Right atrium auricular region (tissue), 2 donors: ENCODE data around the gene TSPAN10. TPM values are rescaled to one million over a fixed set of nuclear protein-coding genes. Genes with fewer than 3 reads are reported as not detected.

Source experiments
- DNase-seq: peaks from one replicate; pipeline ENCODE4 v3.0.0-alpha.2; 2019; ENCODE audit warnings: low spot score
- H3K27ac ChIP-seq, 2 donors: fragments of 200-600 bp; sonication (generic); 1 replicate in 1 of 2; 2 replicates in 1 of 2; pipeline ENCODE4 v1.5.1; 2016 to 2019
- H3K27me3 ChIP-seq, 2 donors: fragments of 200-600 bp; sonication (generic); one replicate each; pipeline versions ENCODE4 v1.5.1 to v1.6.0; 2017 to 2019
- H3K36me3 ChIP-seq: fragments of 200-600 bp; sonication (generic); one replicate; pipeline ENCODE4 v1.5.1; 2016
- H3K4me1 ChIP-seq, 2 donors: fragments of 200-600 bp; sonication (generic); one replicate each; pipeline versions ENCODE4 v1.5.1 to v1.6.0; 2017 to 2019
- H3K4me3 ChIP-seq, 2 donors: fragments of 200-600 bp; sonication (generic); 1 replicate in 1 of 2; 2 replicates in 1 of 2; pipeline ENCODE4 v1.5.1; 2017 to 2019; ENCODE audit warnings: mild to moderate bottlenecking in 1 of 2, moderate library complexity in 1 of 2
- H3K9me3 ChIP-seq, 2 donors: fragments of 200-600 bp; sonication (generic); one replicate each; pipeline ENCODE4 v1.5.1; 2019
- total RNA-seq, 2 donors: library from RNA; depleted of rRNA; stranded (reverse); fragments of >200 nt; gene quantifications; one replicate each; pipeline ENCODE4 v1.1.0, GENCODE V29; 2016
- TF ChIP-seq, protein P1 (sequence below), 2 donors: fragments of 200-600 bp; sonication (generic); IDR thresholded peaks; one replicate each; pipeline ENCODE4 v1.5.1; 2019; ENCODE audit warnings: antibody characterized with exemption in 2 of 2

TSPAN10 gene
- total RNA-seq, 2 donors from 2014 or later, result not detected

DNA sequence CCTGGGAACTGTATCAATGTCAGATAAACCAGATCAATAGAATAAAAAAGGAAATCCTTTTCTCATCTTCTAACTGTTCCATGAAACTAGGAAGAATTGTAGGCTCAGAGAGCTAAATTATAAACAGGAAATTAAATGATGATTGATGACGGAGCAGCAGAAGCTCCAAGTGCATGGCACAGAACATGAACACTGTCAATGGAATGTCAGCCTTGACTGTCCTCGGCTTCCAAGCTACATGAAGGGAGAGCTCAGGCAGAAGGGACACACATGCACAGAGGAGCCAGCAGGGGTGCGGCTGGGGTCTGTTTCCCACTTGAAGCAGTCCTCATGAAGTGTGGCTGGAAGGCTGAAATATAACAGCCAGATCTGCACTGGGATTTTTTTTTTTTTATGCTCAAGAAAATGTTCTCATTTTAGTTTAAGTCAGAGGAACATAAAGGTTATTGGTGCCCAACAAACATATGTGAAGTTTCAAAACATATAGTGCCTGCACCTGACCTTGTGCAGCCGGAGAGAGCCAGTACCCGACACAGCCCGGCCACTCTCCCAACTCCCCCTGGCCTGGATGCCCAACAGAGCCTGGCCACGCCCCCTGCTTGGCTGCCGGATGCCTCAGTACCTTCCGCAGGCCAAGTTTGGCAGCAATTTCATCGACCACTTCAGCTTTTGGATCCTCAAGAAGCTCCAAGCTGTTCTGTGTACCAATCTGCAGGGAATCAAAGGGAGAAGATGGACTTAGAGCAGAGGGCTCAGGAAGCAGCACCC, 37.1 kb upstream of the TSPAN10 start:
- no peaks in the 10 kb centered on the region for H3K27me3 ChIP-seq
- TF ChIP-seq, protein P1, sequence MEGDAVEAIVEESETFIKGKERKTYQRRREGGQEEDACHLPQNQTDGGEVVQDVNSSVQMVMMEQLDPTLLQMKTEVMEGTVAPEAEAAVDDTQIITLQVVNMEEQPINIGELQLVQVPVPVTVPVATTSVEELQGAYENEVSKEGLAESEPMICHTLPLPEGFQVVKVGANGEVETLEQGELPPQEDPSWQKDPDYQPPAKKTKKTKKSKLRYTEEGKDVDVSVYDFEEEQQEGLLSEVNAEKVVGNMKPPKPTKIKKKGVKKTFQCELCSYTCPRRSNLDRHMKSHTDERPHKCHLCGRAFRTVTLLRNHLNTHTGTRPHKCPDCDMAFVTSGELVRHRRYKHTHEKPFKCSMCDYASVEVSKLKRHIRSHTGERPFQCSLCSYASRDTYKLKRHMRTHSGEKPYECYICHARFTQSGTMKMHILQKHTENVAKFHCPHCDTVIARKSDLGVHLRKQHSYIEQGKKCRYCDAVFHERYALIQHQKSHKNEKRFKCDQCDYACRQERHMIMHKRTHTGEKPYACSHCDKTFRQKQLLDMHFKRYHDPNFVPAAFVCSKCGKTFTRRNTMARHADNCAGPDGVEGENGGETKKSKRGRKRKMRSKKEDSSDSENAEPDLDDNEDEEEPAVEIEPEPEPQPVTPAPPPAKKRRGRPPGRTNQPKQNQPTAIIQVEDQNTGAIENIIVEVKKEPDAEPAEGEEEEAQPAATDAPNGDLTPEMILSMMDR (IDR thresholded peaks at IDR 0.05), result no peak
- H3K36me3 ChIP-seq, result peaks cover 85% of the 10 kb centered on the region
- H3K4me1 ChIP-seq, result peaks cover 0 to 20% of the 10 kb centered on the region in 2 donors
- H3K27ac ChIP-seq, result no peak overlapping the region
- no peak overlapping the region for H3K4me3 ChIP-seq
- DNase-seq, result no peak
- H3K9me3 ChIP-seq, result no peaks in the 10 kb centered on the region

DNA sequence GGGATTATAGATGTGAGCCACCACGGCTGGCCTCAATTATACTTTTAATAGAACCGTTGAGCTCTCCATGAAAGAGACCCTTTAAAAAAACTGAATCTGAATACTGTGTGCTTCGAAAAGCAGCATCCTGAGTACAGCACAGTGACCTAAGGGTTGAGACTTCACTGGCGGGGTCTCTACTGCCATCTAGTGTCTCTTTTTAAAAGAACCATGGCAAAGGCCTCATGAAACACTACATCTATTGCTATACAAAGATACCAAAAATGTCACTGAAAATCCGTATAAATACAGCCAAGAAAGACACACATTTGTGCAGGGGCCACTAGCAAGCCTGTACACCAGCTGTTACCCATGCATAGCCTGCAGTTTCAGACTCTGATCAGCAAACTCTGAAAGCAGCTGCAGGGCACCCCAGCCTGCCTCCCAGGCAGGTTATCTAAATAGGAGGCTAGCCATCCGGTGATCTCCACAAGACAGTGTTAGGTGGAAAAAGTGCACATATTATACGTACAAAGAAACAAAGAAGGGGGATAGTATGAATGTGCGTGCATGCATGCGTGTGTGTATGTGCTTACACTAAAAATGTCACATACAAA, 35.4 kb upstream of the TSPAN10 start:
- TF ChIP-seq, protein P1 (IDR thresholded peaks at IDR 0.05), result peak; percentile 76 to 86
- H3K27ac ChIP-seq, result no peak overlapping the region
- no peaks in the 10 kb centered on the region for H3K27me3 ChIP-seq
- no peaks in the 10 kb centered on the region for H3K9me3 ChIP-seq
- peaks cover 0 to 20% of the 10 kb centered on the region in 2 donors for H3K4me1 ChIP-seq
- DNase-seq, result no peak
- H3K4me3 ChIP-seq, result no peak overlapping the region
- H3K36me3 ChIP-seq, result peaks cover 85% of the 10 kb centered on the region

DNA sequence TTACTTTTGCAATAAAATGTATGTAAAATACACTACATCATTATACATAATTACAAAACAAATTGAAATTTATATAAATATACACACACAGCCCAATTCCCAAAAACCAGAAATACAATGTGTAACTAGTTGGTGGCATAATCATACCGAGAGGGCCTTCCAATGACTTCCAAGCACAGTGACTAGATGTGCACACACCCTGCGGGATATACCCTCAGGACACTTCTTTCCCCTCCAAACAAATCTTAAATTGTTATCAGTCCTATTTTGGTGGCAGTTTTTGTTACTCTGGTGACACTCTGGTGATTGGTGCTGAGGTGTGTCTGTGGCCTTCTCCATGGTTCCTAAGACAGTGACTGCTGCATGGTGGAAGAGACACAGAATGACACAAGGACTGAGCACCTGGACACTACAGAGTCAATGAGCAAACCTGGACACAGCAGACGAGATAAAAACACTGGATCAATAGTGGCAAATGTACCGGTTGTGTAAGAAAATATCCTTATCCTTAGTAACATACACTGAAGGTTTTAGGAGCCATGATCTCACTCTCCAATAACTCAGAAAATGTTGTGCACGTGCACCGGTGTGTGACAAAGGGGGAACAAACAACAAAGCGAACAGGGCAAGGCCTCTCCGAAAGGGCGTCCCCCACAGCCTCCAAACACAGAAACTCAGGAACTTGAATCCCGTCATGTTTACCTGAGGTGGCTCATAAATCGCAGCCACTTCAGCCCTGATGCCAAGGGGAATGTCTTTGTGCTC, 33.0 kb upstream of the TSPAN10 start:
- DNase-seq, result no peak

DNA sequence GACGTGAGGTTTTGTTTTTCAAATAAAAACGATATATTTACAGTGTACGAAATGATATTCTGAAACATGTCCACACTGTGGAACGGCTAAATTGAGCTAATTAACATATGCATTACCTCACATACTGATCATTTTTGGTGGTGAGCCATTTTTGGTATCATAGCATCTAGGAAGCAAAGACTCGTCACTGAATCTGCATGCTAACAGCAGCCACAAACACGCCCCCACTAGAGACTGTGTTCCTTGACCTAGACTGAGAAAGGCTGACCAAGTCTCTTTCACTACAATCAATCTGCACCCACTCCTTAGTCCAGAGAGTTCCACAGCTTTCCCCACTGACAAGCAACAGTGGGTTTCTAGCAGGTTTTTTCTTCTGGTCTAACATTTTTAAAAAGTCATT, 29.6 kb upstream of the TSPAN10 start:
- H3K4me1 ChIP-seq, result peaks cover 0 to 19% of the 10 kb centered on the region in 2 donors
- H3K36me3 ChIP-seq, result peaks cover 75% of the 10 kb centered on the region
- H3K27ac ChIP-seq, result no peak overlapping the region
- H3K27me3 ChIP-seq, result no peaks in the 10 kb centered on the region
- DNase-seq, result no peak
- H3K4me3 ChIP-seq, result no peak overlapping the region
- H3K9me3 ChIP-seq, result no peaks in the 10 kb centered on the region
- TF ChIP-seq, protein P1 (IDR thresholded peaks at IDR 0.05), result no peak

More for the DNA sequence above, 33.0 kb upstream of the TSPAN10 start:
- Histone ChIP-seq H3K4me3 (no peak overlapping the region), H3K4me1 (peaks cover 0 to 20% of the 10 kb centered on the region in 2 donors), H3K36me3 (peaks cover 82% of the 10 kb centered on the region), H3K9me3 (no peaks in the 10 kb centered on the region), H3K27ac (no peak overlapping the region), H3K27me3 (no peaks in the 10 kb centered on the region)
- TF ChIP-seq, protein P1 (IDR thresholded peaks at IDR 0.05), result no peak

DNA sequence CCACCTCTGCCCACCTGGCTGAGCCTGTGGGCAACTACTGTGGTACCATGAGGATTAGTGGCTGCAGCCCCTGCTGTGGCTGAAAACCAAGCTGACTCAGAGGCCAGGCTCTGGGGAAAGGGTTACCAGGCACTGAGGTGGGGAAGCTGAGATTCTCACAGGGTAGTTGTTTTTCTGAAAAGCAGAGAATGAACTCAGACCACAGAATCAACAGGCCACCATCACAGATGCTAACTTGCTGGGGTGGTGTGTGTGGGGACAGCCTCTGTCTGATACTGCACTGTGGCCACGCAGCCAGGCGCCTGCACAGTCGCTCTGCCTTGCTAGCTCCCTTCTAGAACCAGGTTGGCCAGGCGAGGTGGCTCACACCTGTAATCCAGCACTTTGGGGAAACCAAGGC, 28.9 kb upstream of the TSPAN10 start:
- H3K36me3 ChIP-seq, result peaks cover 75% of the 10 kb centered on the region
- peaks cover 0 to 22% of the 10 kb centered on the region in 2 donors for H3K4me1 ChIP-seq
- H3K27ac ChIP-seq, result no peak overlapping the region
- H3K27me3 ChIP-seq, result no peaks in the 10 kb centered on the region
- no peak for DNase-seq
- TF ChIP-seq, protein P1 (IDR thresholded peaks at IDR 0.05), result no peak
- no peaks in the 10 kb centered on the region for H3K9me3 ChIP-seq
- no peak overlapping the region for H3K4me3 ChIP-seq
